SKM-1 (cell line): ENCODE results near the gene CSMD2.

Source experiments
- DNase-seq: peaks from one replicate; lab custom pipeline; 2025; ENCODE audit not compliant: unreplicated experiment; lab: John Stamatoyannopoulos, UW

CSMD2 gene

GRCh38 chr1:33906156-33906555 is 258.9 kb downstream of the CSMD2 start:
- no peak for DNase-seq

GRCh38 chr1:33905241-33905640 is 259.8 kb downstream of the CSMD2 start:
- no peak for DNase-seq

- no peak for DNase-seq
Measured at GRCh38 chr1:33903210-33903589, 261.8 kb downstream of the CSMD2 start.

GRCh38 chr1:33902486-33903209 is 262.4 kb downstream of the CSMD2 start:
- DNase-seq, result no peak

GRCh38 chr1:33899746-33900145 is 265.3 kb downstream of the CSMD2 start:
- no peak for DNase-seq

- no peak for DNase-seq
Measured at GRCh38 chr1:33898881-33899280, 266.1 kb downstream of the CSMD2 start.

GRCh38 chr1:33898406-33898805 is 266.6 kb downstream of the CSMD2 start:
- no peak for DNase-seq

GRCh38 chr1:33897092-33897725 is 267.8 kb downstream of the CSMD2 start:
- DNase-seq, result no peak

GRCh38 chr1:33895976-33896375 is 269.1 kb downstream of the CSMD2 start:
- no peak for DNase-seq

GRCh38 chr1:33895396-33895795 is 269.6 kb downstream of the CSMD2 start:
- no peak for DNase-seq

- no peak for DNase-seq
Measured at GRCh38 chr1:33893147-33893830, 271.7 kb downstream of the CSMD2 start.

- DNase-seq, result no peak
Measured at GRCh38 chr1:33886496-33886895, 278.5 kb downstream of the CSMD2 start.

GRCh38 chr1:33880305-33880704 is 284.7 kb downstream of the CSMD2 start:
- DNase-seq, result no peak

GRCh38 chr1:33878392-33878791 is 286.6 kb downstream of the CSMD2 start:
- no peak for DNase-seq

- DNase-seq, result no peak
Measured at GRCh38 chr1:33876970-33877650, 287.9 kb downstream of the CSMD2 start.

- no peak for DNase-seq
Measured at GRCh38 chr1:33875862-33876261, 289.2 kb downstream of the CSMD2 start.

- DNase-seq, result no peak
Measured at GRCh38 chr1:33874636-33875035, 290.4 kb downstream of the CSMD2 start.

- no peak for DNase-seq
Measured at GRCh38 chr1:33872683-33873082, 292.3 kb downstream of the CSMD2 start.

GRCh38 chr1:33872275-33872674 is 292.8 kb downstream of the CSMD2 start:
- no peak for DNase-seq

GRCh38 chr1:33867684-33868083 is 297.3 kb downstream of the CSMD2 start:
- DNase-seq, result no peak

- no peak for DNase-seq
Measured at GRCh38 chr1:33866281-33866680, 298.7 kb downstream of the CSMD2 start.
